HEK293 (cell line): ENCODE data around the gene OIP5.

Source experiments
- CTCF ChIP-seq: fragments of 450-650 bp; formaldehyde crosslinking; IDR thresholded peaks from 2 replicates; pipeline ENCODE4 v1.5.1; 2016; ENCODE audit warnings: missing biosample characterization, missing genetic modification characterization
- SETDB1 ChIP-seq: IDR thresholded peaks from one replicate; pipeline ENCODE4 v1.6.1; 2017; ENCODE audit warnings: mild to moderate bottlenecking, low read length, moderate library complexity, mixed read lengths; ENCODE audit not compliant: insufficient read length
- SP2 ChIP-seq: fragments of 450-650 bp; formaldehyde crosslinking; IDR thresholded peaks from 2 replicates; pipeline ENCODE4 v1.5.1; 2016; ENCODE audit warnings: missing biosample characterization, missing genetic modification characterization
- ZNF140 ChIP-seq: fragments of 450-650 bp; formaldehyde crosslinking; IDR thresholded peaks from 2 replicates; pipeline ENCODE4 v1.5.1; 2016; ENCODE audit warnings: missing biosample characterization, missing genetic modification characterization
- ZNF146 ChIP-seq: fragments of 450-650 bp; formaldehyde crosslinking; IDR thresholded peaks from 2 replicates; pipeline ENCODE4 v1.5.1; 2016; ENCODE audit warnings: missing biosample characterization, missing genetic modification characterization
- ZNF174 ChIP-seq: fragments of 450-650 bp; formaldehyde crosslinking; IDR thresholded peaks from 2 replicates; pipeline ENCODE4 v1.5.0; 2017; ENCODE audit warnings: missing biosample characterization, mild to moderate bottlenecking, missing genetic modification characterization
- ZNF24 ChIP-seq: fragments of 450-650 bp; formaldehyde crosslinking; IDR thresholded peaks from 2 replicates; pipeline ENCODE4 v1.5.1; 2016; ENCODE audit warnings: missing biosample characterization, missing genetic modification characterization
- ZNF549 ChIP-seq: fragments of 450-650 bp; IDR thresholded peaks from 2 replicates; pipeline ENCODE4 v1.5.1; 2018; ENCODE audit warnings: missing biosample characterization, missing genetic modification characterization, mild to moderate bottlenecking, inconsistent platforms, moderate library complexity
- ZNF660 ChIP-seq: fragments of 450-650 bp; IDR thresholded peaks from 2 replicates; pipeline ENCODE4 v1.5.1; 2018; ENCODE audit warnings: missing biosample characterization, mild to moderate bottlenecking, missing genetic modification characterization

GRCh38 chr15:41309226-41309905 is 23.0 kb downstream of the OIP5 start:
- TF ChIP-seq ZNF549 (tag by site-specific recombination) (no peak), ZNF660 (tag by site-specific recombination) (no peak), ZNF146 (tag by site-specific recombination) (no peak), CTCF (tag by site-specific recombination) (no peak), SP2 (tag by site-specific recombination) (no peak), ZNF140 (tag by site-specific recombination) (no peak), ZNF24 (tag by site-specific recombination) (no peak), SETDB1 (no peak), ZNF174 (tag by site-specific recombination) (no peak)
